Lower lobe of right lung (tissue), 2 donors: Measurements from ENCODE around the gene ABI3. TPM values are rescaled to one million over a fixed set of nuclear protein-coding genes. Genes with fewer than 3 reads are reported as not detected.
A peak's percentile ranks its signal among the peaks of the same experiment; 100 is the strongest.

Experiments
- ATAC-seq, 2 donors: fragments of 200-7000 bp; cut with Tn5 transposase; one replicate each; pipeline ENCODE4 v1.9.1; 2020 to 2022; ENCODE audit warnings: mild to moderate bottlenecking in 2 of 2, moderate library complexity in 2 of 2
- DNase-seq: peaks from one replicate; pipeline ENCODE4 v3.0.0-alpha.2; 2020
- H3K27ac ChIP-seq: fragments of 200-600 bp; one replicate; pipeline ENCODE4 v1.8.0; 2022
- H3K27me3 ChIP-seq: fragments of 200-600 bp; one replicate; pipeline ENCODE4 v1.8.0; 2022; ENCODE audit warnings: low read depth
- H3K36me3 ChIP-seq: fragments of 200-600 bp; one replicate; pipeline ENCODE4 v1.8.0; 2022; ENCODE audit warnings: mild to moderate bottlenecking
- H3K4me1 ChIP-seq: fragments of 200-600 bp; one replicate; pipeline ENCODE4 v1.8.0; 2022
- H3K4me3 ChIP-seq: fragments of 200-600 bp; one replicate; pipeline ENCODE4 v1.8.0; 2022; ENCODE audit warnings: mild to moderate bottlenecking
- H3K9me3 ChIP-seq: fragments of 200-600 bp; one replicate; pipeline ENCODE4 v1.8.0; 2022
- intact Hi-C: fragments of 100-400 bp; cut with DNase I; formaldehyde crosslinking; loops from one replicate; pipeline ENCODE4 v1.11.0; 2022
- total RNA-seq: library from RNA; stranded (reverse); fragmentation: NEBNext Ultra II Directional; extraction: Animal tissue kit (Norgen Biotek cat#: 25700); gene quantifications from one replicate; pipeline ENCODE4 v1.2.1, GENCODE V29; 2021
- TF ChIP-seq, protein P1 (sequence below): fragments of 200-600 bp; IDR thresholded peaks from one replicate; pipeline ENCODE4 v1.8.0; 2022; ENCODE audit warnings: antibody characterized with exemption, mild to moderate bottlenecking
- donor health status: DM: no; HTN: yes; CAD: no; lungs with severe emphysema.

The ABI3 gene
- total RNA-seq, 1 donor from 2014 or later, result 46.8 TPM

DNA sequence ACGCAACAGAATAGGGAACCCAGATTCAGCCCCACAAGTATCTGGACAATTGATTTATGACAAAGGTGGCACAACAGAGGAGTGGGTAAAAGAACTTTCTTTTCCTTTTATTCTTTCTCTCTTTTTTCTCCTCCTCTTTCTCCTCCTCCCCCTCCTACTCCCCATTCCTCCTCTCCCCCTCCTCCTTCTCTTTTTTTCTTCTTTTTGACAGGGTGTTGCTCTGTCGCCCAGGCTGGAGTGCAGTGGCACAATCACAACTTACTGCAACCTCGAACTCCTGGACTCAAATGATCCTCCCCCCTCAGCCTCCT, 16.3 kb upstream of the ABI3 start:
- peak overlapping the region; percentile 96 for H3K27ac ChIP-seq
- TF ChIP-seq, protein P1, sequence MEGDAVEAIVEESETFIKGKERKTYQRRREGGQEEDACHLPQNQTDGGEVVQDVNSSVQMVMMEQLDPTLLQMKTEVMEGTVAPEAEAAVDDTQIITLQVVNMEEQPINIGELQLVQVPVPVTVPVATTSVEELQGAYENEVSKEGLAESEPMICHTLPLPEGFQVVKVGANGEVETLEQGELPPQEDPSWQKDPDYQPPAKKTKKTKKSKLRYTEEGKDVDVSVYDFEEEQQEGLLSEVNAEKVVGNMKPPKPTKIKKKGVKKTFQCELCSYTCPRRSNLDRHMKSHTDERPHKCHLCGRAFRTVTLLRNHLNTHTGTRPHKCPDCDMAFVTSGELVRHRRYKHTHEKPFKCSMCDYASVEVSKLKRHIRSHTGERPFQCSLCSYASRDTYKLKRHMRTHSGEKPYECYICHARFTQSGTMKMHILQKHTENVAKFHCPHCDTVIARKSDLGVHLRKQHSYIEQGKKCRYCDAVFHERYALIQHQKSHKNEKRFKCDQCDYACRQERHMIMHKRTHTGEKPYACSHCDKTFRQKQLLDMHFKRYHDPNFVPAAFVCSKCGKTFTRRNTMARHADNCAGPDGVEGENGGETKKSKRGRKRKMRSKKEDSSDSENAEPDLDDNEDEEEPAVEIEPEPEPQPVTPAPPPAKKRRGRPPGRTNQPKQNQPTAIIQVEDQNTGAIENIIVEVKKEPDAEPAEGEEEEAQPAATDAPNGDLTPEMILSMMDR, result no peak
- H3K9me3 ChIP-seq, result no peaks in the 10 kb centered on the region
- ATAC-seq, result no peak
- H3K4me1 ChIP-seq, result peaks cover 9% of the 10 kb centered on the region
- intact Hi-C loops, result no loop called here
- no peak overlapping the region for H3K4me3 ChIP-seq
- H3K27me3 ChIP-seq, result no peaks in the 10 kb centered on the region
- DNase-seq, result no peak
- no peaks in the 10 kb centered on the region for H3K36me3 ChIP-seq

GRCh38 chr17:49195751-49196150, 14.8 kb upstream of the ABI3 start:
- no peaks in the 10 kb centered on the region for H3K27me3 ChIP-seq
- H3K9me3 ChIP-seq, result no peaks in the 10 kb centered on the region
- TF ChIP-seq, protein P1, result no peak
- DNase-seq (no peak), ATAC-seq (no peak)
- intact Hi-C loops, result no loop called here
- no peak overlapping the region for H3K27ac ChIP-seq
- H3K4me1 ChIP-seq, result peaks cover 8% of the 10 kb centered on the region
- H3K36me3 ChIP-seq, result no peaks in the 10 kb centered on the region
- H3K4me3 ChIP-seq, result no peak overlapping the region

- peaks cover under 1% of the 10 kb centered on the region for H3K4me1 ChIP-seq
- H3K27me3 ChIP-seq, result no peaks in the 10 kb centered on the region
- H3K27ac ChIP-seq, result peak overlapping the region; percentile 14
- no peaks in the 10 kb centered on the region for H3K9me3 ChIP-seq
- TF ChIP-seq, protein P1, result no peak
- intact Hi-C loops, result no loop called here
- ATAC-seq, result no peak
- H3K36me3 ChIP-seq, result no peaks in the 10 kb centered on the region
- H3K4me3 ChIP-seq, result no peak overlapping the region
- DNase-seq, result no peak
Measured at GRCh38 chr17:49196520-49196919, 14.0 kb upstream of the ABI3 start.

DNA sequence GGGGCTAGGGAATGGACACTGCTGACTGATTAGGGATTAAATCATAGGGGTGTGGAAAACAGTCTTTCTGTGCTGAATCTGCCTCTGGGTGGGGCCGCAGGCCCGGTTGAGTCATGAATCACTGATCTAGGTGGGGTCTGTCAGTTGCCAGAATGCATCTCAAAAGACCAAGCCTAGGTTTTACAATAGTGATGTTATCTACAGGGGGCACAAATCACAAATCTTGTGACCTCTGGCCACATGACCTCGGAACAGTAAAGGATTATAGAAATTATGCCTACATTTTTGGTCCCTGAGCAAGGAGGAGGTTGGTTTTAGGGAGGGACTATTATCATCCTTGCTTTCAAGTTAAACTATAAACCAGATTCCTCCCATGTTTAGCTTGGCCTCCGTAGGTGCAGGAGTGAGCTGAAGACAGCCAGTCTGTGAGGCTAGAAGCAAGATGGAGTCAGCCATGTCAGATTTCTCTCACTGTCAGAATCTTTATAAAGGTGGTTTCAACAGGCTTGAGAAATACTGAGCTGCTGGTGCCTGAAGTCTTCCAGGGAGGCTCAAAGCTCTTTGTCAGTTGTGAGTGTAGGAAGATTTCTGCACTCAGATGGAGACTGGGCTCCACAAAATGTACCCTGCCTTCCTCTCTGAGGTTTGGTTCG, 13.0 kb upstream of the ABI3 start:
- TF ChIP-seq, protein P1, result no peak
- no peaks in the 10 kb centered on the region for H3K9me3 ChIP-seq
- H3K27me3 ChIP-seq, result no peaks in the 10 kb centered on the region
- DNase-seq (no peak), ATAC-seq (no peak)
- no peak overlapping the region for H3K4me3 ChIP-seq
- intact Hi-C loops, result no loop called here
- H3K27ac ChIP-seq, result no peak overlapping the region
- no peaks in the 10 kb centered on the region for H3K4me1 ChIP-seq
- H3K36me3 ChIP-seq, result no peaks in the 10 kb centered on the region

- DNase-seq (no peak), ATAC-seq (no peak)
- Histone ChIP-seq H3K9me3 (no peaks in the 10 kb centered on the region), H3K4me3 (no peak overlapping the region), H3K27ac (no peak overlapping the region), H3K4me1 (no peaks in the 10 kb centered on the region), H3K36me3 (no peaks in the 10 kb centered on the region), H3K27me3 (no peaks in the 10 kb centered on the region)
- intact Hi-C loops, result no loop called here
- TF ChIP-seq, protein P1, result no peak
Measured at GRCh38 chr17:49198211-49198610, 12.3 kb upstream of the ABI3 start.
